Nephron (organoid): ENCODE measurements around the gene B3GNT9.
A peak's percentile ranks its signal among the peaks of the same experiment; 100 is the strongest.

Experiments used
- H3K27ac Mint-ChIP-seq, 3 experiments: 2 replicates each; pipeline ENCODE4 v1.8.0; 2020; ENCODE audit warnings: mixed read lengths in 3 of 3, mild to moderate bottlenecking in 2 of 3, moderate library complexity in 1 of 3
- H3K27me3 Mint-ChIP-seq: 2 replicates; pipeline ENCODE4 v1.8.0; 2021; ENCODE audit warnings: low read depth, mild to moderate bottlenecking, moderate library complexity, mixed read lengths
- H3K36me3 Mint-ChIP-seq: 2 replicates; pipeline ENCODE4 v1.8.0; 2020; ENCODE audit warnings: low read depth, mixed read lengths
- H3K4me1 Mint-ChIP-seq: 2 replicates; pipeline ENCODE4 v1.8.0; 2020; ENCODE audit warnings: mixed read lengths
- H3K4me3 Mint-ChIP-seq, 3 experiments: 2 replicates each; pipeline ENCODE4 v1.8.0; 2020; ENCODE audit warnings: mild to moderate bottlenecking in 3 of 3, mixed read lengths in 3 of 3, moderate library complexity in 2 of 3
- H3K9me3 Mint-ChIP-seq: 2 replicates; pipeline ENCODE4 v1.8.0; 2020; ENCODE audit warnings: mixed read lengths
- TF ChIP-seq, protein P1 (sequence below), 3 experiments: fragments of 200-600 bp; sonication (generic); IDR thresholded peaks; one replicate each; pipeline ENCODE4 v1.5.0; 2021; ENCODE audit warnings: antibody characterized with exemption in 3 of 3; ENCODE audit not compliant: unreplicated experiment in 3 of 3

B3GNT9 gene

GRCh38 chr16:67148221-67148620, 2.6 kb downstream of the B3GNT9 start:
- peak overlapping the region in 2 of 3 experiments; percentile 68 to 70 for H3K27ac Mint-ChIP-seq
- no peaks in the 10 kb centered on the region for H3K9me3 Mint-ChIP-seq
- peaks cover 20% of the 10 kb centered on the region for H3K4me1 Mint-ChIP-seq
- H3K27me3 Mint-ChIP-seq, result peaks cover 20% of the 10 kb centered on the region
- TF ChIP-seq, protein P1, sequence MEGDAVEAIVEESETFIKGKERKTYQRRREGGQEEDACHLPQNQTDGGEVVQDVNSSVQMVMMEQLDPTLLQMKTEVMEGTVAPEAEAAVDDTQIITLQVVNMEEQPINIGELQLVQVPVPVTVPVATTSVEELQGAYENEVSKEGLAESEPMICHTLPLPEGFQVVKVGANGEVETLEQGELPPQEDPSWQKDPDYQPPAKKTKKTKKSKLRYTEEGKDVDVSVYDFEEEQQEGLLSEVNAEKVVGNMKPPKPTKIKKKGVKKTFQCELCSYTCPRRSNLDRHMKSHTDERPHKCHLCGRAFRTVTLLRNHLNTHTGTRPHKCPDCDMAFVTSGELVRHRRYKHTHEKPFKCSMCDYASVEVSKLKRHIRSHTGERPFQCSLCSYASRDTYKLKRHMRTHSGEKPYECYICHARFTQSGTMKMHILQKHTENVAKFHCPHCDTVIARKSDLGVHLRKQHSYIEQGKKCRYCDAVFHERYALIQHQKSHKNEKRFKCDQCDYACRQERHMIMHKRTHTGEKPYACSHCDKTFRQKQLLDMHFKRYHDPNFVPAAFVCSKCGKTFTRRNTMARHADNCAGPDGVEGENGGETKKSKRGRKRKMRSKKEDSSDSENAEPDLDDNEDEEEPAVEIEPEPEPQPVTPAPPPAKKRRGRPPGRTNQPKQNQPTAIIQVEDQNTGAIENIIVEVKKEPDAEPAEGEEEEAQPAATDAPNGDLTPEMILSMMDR (IDR thresholded peaks at IDR 0.05; ENCODE audit: unreplicated experiment in 3 of 3), result no peak
- peaks cover 53% of the 10 kb centered on the region for H3K36me3 Mint-ChIP-seq
- peak overlapping the region; percentile 31 to 81 (median 79) for H3K4me3 Mint-ChIP-seq

DNA sequence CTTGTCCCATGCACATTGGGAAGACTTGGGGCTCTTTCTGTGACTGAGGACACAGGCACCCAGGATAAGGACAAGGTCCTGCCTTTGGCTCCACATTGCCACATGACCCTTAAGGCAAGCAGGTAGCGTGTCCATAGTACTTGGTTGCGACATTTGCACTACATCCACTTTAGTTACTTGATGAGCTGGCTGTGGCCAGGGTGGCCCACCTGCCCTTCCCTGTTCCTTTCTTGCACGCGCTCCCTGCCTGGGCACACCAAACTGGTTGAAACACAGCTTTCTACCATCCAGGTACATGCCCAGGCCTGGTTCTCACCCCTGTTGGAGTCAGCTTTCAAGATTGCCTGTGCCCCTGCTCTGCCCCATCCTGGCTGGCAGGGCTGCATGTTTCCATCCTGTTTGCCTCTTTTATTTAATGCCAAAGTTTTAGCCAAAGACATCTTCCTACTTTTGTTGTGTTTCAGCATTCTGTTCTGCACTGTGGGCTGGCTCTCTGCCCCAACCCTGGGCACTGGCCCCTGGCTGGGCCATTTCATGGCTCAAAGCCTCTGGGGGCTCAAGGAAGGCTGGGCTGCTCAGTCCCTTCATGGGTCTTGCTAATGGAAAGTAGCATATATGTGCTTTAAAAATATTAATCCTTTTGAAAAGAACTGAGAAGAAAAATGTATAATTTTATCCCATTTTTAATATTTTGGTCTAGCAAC, 3.2 kb downstream of the B3GNT9 start:
- H3K4me1 Mint-ChIP-seq, result peaks cover 20% of the 10 kb centered on the region
- H3K27ac Mint-ChIP-seq, result no peak overlapping the region

GRCh38 chr16:67146523-67147357, 4.1 kb downstream of the B3GNT9 start:
- TF ChIP-seq, protein P1 (IDR thresholded peaks at IDR 0.05; ENCODE audit: unreplicated experiment in 3 of 3), result no peak
- Mint-ChIP-seq H3K36me3 (peaks cover 66% of the 10 kb centered on the region), H3K27ac (peak overlapping the region in 1 of 3 experiments; percentile 39), H3K4me3 (peak overlapping the region in 2 of 3 experiments; percentile 46 to 51), H3K9me3 (no peaks in the 10 kb centered on the region), H3K27me3 (peaks cover 9% of the 10 kb centered on the region), H3K4me1 (peaks cover 19% of the 10 kb centered on the region)

More for the DNA sequence above, 3.2 kb downstream of the B3GNT9 start:
- Mint-ChIP-seq H3K9me3 (no peaks in the 10 kb centered on the region), H3K36me3 (peaks cover 58% of the 10 kb centered on the region), H3K27me3 (peaks cover 13% of the 10 kb centered on the region), H3K4me3 (no peak overlapping the region)
- TF ChIP-seq, protein P1 (IDR thresholded peaks at IDR 0.05; ENCODE audit: unreplicated experiment in 3 of 3), result no peak

GRCh38 chr16:67145746-67146145, 5.1 kb downstream of the B3GNT9 start:
- Mint-ChIP-seq H3K27me3 (no peaks in the 10 kb centered on the region), H3K9me3 (no peaks in the 10 kb centered on the region), H3K36me3 (peaks cover 73% of the 10 kb centered on the region), H3K4me1 (peaks cover 11% of the 10 kb centered on the region), H3K27ac (no peak overlapping the region), H3K4me3 (no peak overlapping the region)
- TF ChIP-seq, protein P1 (IDR thresholded peaks at IDR 0.05; ENCODE audit: unreplicated experiment in 3 of 3), result no peak

DNA sequence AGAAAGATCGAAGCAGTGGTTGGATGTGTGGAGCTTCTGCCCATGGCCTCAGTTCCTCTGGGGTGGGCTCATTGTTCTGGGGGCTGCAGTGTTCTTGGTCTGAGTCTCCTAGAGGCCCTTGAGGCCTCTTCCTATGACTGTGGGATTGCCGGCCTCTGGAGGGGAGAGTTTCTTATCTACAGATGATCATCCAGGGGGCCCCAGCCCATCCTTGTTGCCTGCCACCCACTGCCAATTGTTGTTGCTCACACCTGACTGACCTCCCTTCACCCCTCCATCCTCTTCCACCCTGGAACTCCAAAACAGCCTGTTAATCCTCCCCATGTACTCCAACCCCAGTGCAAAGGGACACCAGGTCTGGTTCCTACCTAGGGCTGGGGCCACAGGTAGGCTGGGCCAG, 5.9 kb downstream of the B3GNT9 start:
- TF ChIP-seq, protein P1 (IDR thresholded peaks at IDR 0.05; ENCODE audit: unreplicated experiment in 3 of 3), result no peak
- H3K27me3 Mint-ChIP-seq, result no peaks in the 10 kb centered on the region
- H3K4me1 Mint-ChIP-seq, result peaks cover 11% of the 10 kb centered on the region
- H3K27ac Mint-ChIP-seq, result no peak overlapping the region
- peaks cover 81% of the 10 kb centered on the region for H3K36me3 Mint-ChIP-seq
- no peaks in the 10 kb centered on the region for H3K9me3 Mint-ChIP-seq
- H3K4me3 Mint-ChIP-seq, result no peak overlapping the region
